H1 (cell line): ENCODE data around the gene PCDHGA1. TPM values are rescaled to one million over a fixed set of nuclear protein-coding genes. Genes with fewer than 3 reads are reported as not detected.
"Not testable (repeated sequence)": the region's sequence is repeated elsewhere in the genome, so short reads cannot be mapped to it uniquely, and the experiment has no call there.

Experiments
- CTCF ChIA-PET: fragments of 300-600 bp; sonication (Branson Sonifier 250); formaldehyde crosslinking; loops from one replicate; lab custom pipeline; 2021; ENCODE audit not compliant: partially characterized antibody; lab: Charles Lee
- POLR2A ChIA-PET: fragments of 300-600 bp; sonication (Branson Sonifier 250); formaldehyde crosslinking; loops from one replicate; lab custom pipeline; 2021; ENCODE audit warnings: inconsistent platforms; ENCODE audit not compliant: partially characterized antibody; lab: Charles Lee
- DNase-seq, 2 experiments: peaks; one replicate each; pipeline versions ENCODE4 v3.0.0 to v3.0.0-alpha.2; 2010 to 2022; ENCODE audit warnings: low spot score in 2 of 2, low read depth in 1 of 2, mixed read lengths in 1 of 2
- FAIRE-seq: peaks from 2 replicates; lab custom pipeline; 2011; peaks lifted over from hg19 to GRCh38; lab: Jason Lieb, UNC
- H2AFZ ChIP-seq: 2 replicates; pipeline ENCODE4 v1.8.1; 2012; ENCODE audit warnings: low read length, inconsistent platforms
- H2AK5ac ChIP-seq: 2 replicates; pipeline ENCODE4 v1.6.1; 2013; ENCODE audit warnings: low read depth, low read length
- H2BK120ac ChIP-seq: replicated peaks from 2 replicates; pipeline ENCODE3; 2013; ENCODE audit warnings: low read depth, low read length, inconsistent platforms
- H2BK12ac ChIP-seq: 2 replicates; pipeline ENCODE4 v1.6.1; 2013; ENCODE audit warnings: low read depth, low read length
- H2BK15ac ChIP-seq: 2 replicates; pipeline ENCODE4 v1.6.1; 2013; ENCODE audit warnings: low read length
- H2BK20ac ChIP-seq: 2 replicates; pipeline ENCODE4 v1.6.1; 2013; ENCODE audit warnings: low read length
- H2BK5ac ChIP-seq: 2 replicates; pipeline ENCODE4 v1.6.1; 2013; ENCODE audit warnings: low read depth, low read length
- H3K14ac ChIP-seq: 2 replicates; pipeline ENCODE4 v1.6.1; 2013; ENCODE audit warnings: inconsistent platforms; ENCODE audit not compliant: insufficient read length
- H3K18ac ChIP-seq: 2 replicates; pipeline ENCODE4 v1.6.1; 2013; ENCODE audit warnings: low read length; ENCODE audit errors: extremely low read depth
- H3K23ac ChIP-seq: 2 replicates; pipeline ENCODE4 v1.6.1; 2013; ENCODE audit warnings: inconsistent platforms; ENCODE audit not compliant: insufficient read length
- H3K23me2 ChIP-seq: 2 replicates; pipeline ENCODE4 v1.6.1; 2013; ENCODE audit warnings: low read depth, low read length
- H3K27ac ChIP-seq: 2 replicates; pipeline ENCODE4 v1.6.1; 2011; ENCODE audit warnings: low read depth, low read length, inconsistent platforms
- H3K27me3 ChIP-seq, 4 experiments: replicated peaks in 1 of 4; 1 replicate in 1 of 4; 2 replicates in 3 of 4; pipeline versions ENCODE4 v1.6.1 to v1.8.1; 2011 to 2013; ENCODE audit warnings: low read length in 3 of 4, mild to moderate bottlenecking in 3 of 4, inconsistent platforms in 2 of 4, mixed read lengths in 2 of 4, moderate library complexity in 1 of 4; ENCODE audit not compliant: control insufficient read depth in 3 of 4, insufficient read depth in 3 of 4; ENCODE audit errors: extremely low read depth in 1 of 4
- H3K36me3 ChIP-seq, 4 experiments: 2 replicates each; pipeline versions ENCODE4 v1.6.1 to v1.8.1; 2011 to 2013; ENCODE audit warnings: mild to moderate bottlenecking in 4 of 4, low read length in 3 of 4, moderate library complexity in 2 of 4, control low read depth in 1 of 4, inconsistent platforms in 1 of 4; ENCODE audit not compliant: insufficient read depth in 4 of 4, control insufficient read depth in 2 of 4
- H3K4ac ChIP-seq: replicated peaks from 2 replicates; pipeline ENCODE3; 2013; ENCODE audit warnings: low read length, low read depth, mixed read lengths, inconsistent platforms; ENCODE audit not compliant: insufficient read length
- H3K4me1 ChIP-seq, 4 experiments: replicated peaks in 1 of 4; 1 replicate in 1 of 4; 2 replicates in 3 of 4; pipeline versions ENCODE4 v1.6.1 to v1.8.1; 2011 to 2013; ENCODE audit warnings: low read length in 3 of 4, inconsistent platforms in 2 of 4, mixed read lengths in 1 of 4; ENCODE audit not compliant: insufficient read depth in 4 of 4, control insufficient read depth in 3 of 4
- H3K4me2 ChIP-seq, 2 experiments: 2 replicates each; pipeline versions ENCODE4 v1.6.1 to v1.8.1; 2011 to 2013; ENCODE audit warnings: low read depth in 2 of 2, low read length in 2 of 2, control low read depth in 1 of 2, inconsistent platforms in 1 of 2, mild to moderate bottlenecking in 1 of 2; ENCODE audit not compliant: insufficient read depth in 1 of 2
- H3K4me3 ChIP-seq, 4 experiments: fragments of 200-600, 300-600 bp in 1 of 4; sonication (generic), shearing (Covaris generic), sonication (Bioruptor Twin) in 1 of 4; 2 replicates each; pipeline versions ENCODE4 v1.5.1 to v1.8.1; 2011 to 2016; ENCODE audit warnings: low read length in 4 of 4, low read depth in 3 of 4, control low read depth in 2 of 4, inconsistent platforms in 2 of 4, mild to moderate bottlenecking in 2 of 4, mixed read lengths in 1 of 4, moderate library complexity in 1 of 4; ENCODE audit not compliant: insufficient read depth in 2 of 4; ENCODE audit errors: extremely low read depth in 1 of 4
- H3K56ac ChIP-seq: replicated peaks from 2 replicates; pipeline ENCODE3; 2013; ENCODE audit warnings: low read depth, mild to moderate bottlenecking, mixed read lengths, low read length, inconsistent platforms; ENCODE audit not compliant: insufficient read length
- H3K79me1 ChIP-seq: 2 replicates; pipeline ENCODE4 v1.6.1; 2013; ENCODE audit warnings: low read depth, low read length, control low read depth
- H3K79me2 ChIP-seq, 2 experiments: 2 replicates each; pipeline versions ENCODE4 v1.6.1 to v1.8.1; 2012 to 2013; ENCODE audit warnings: low read length in 2 of 2, mild to moderate bottlenecking in 2 of 2, inconsistent platforms in 1 of 2; ENCODE audit not compliant: insufficient read depth in 2 of 2, control insufficient read depth in 1 of 2
- H3K9ac ChIP-seq, 4 experiments: replicated peaks in 1 of 4; 1 replicate in 1 of 4; 2 replicates in 3 of 4; pipeline versions ENCODE4 v1.6.1 to v1.8.1; 2011 to 2013; ENCODE audit warnings: low read depth in 3 of 4, low read length in 3 of 4, control low read depth in 2 of 4, mild to moderate bottlenecking in 2 of 4, moderate library complexity in 2 of 4, inconsistent platforms in 1 of 4; ENCODE audit errors: extremely low read depth in 1 of 4
- H3K9me3 ChIP-seq, 2 experiments: 2 replicates each; pipeline versions ENCODE4 v1.6.1 to v1.8.1; 2012 to 2013; ENCODE audit warnings: mild to moderate bottlenecking in 2 of 2, moderate library complexity in 2 of 2, control low read depth in 1 of 2, inconsistent platforms in 1 of 2, low read depth in 1 of 2, low read length in 1 of 2, mixed read lengths in 1 of 2; ENCODE audit not compliant: insufficient read depth in 2 of 2
- H4K20me1 ChIP-seq, 2 experiments: replicated peaks in 1 of 2; 2 replicates each; pipeline versions ENCODE3 to v1.8.1; 2011 to 2013; ENCODE audit warnings: inconsistent platforms in 2 of 2, low read length in 2 of 2, mild to moderate bottlenecking in 1 of 2; ENCODE audit not compliant: insufficient read depth in 2 of 2, control insufficient read depth in 1 of 2
- H4K5ac ChIP-seq: 2 replicates; pipeline ENCODE4 v1.6.1; 2013; ENCODE audit warnings: low read length, low read depth, mixed read lengths, inconsistent platforms; ENCODE audit not compliant: insufficient read length
- H4K8ac ChIP-seq: 2 replicates; pipeline ENCODE4 v1.8.0; 2013; ENCODE audit warnings: mild to moderate bottlenecking, moderate library complexity, low read length, inconsistent platforms; ENCODE audit not compliant: insufficient read depth; ENCODE audit errors: extremely low read depth
- H4K91ac ChIP-seq: replicated peaks from 2 replicates; pipeline ENCODE3; 2013; ENCODE audit warnings: low read length, mixed read lengths, inconsistent platforms; ENCODE audit not compliant: insufficient read length
- WGBS, 2 experiments: shearing (Covaris generic) in 1 of 2; methylation state at CpG; one replicate each; pipeline versions ENCODE4 v1.1.6 to v1.1.7; 2013 to 2015; ENCODE audit warnings: low lambda C conversion rate in 2 of 2, mixed read lengths in 2 of 2, inconsistent platforms in 1 of 2, low coverage in 1 of 2, missing lambda C conversion rate in 1 of 2; ENCODE audit not compliant: insufficient replicate concordance in 2 of 2, insufficient coverage in 1 of 2, insufficient read length in 1 of 2; ENCODE audit errors: extremely low coverage in 1 of 2, missing lambda C conversion rate in 1 of 2; 5-methylcytosine and 5-hydroxymethylcytosine counted together
- polyA plus RNA-seq, 7 experiments: library from polyadenylated mRNA; depleted of rRNA in 3 of 7; stranded (reverse) in 5 of 7; unstranded in 2 of 7; fragments of >200 nt in 5 of 7; fragments of 200-250 nt in 2 of 7; gene quantifications; 1 replicate in 5 of 7; 2 replicates in 1 of 7; 4 replicates in 1 of 7; pipeline versions ENCODE4 v1.2.1 to v1.2.3, GENCODE V29; 2011 to 2013; ENCODE audit warnings: missing spikeins in 2 of 7, mixed read lengths in 2 of 7
- total RNA-seq: library from RNA; stranded (reverse); fragmentation: NEBNext Ultra II Directional; extraction: Animal tissue kit (Norgen Biotek cat#: 25700); gene quantifications from 2 replicates; pipeline ENCODE4 v1.2.1, GENCODE V29; 2021

Gene PCDHGA1
- total and polyA plus RNA-seq, 2 of the 8 experiments (the other 6 are each of a cell fraction or from before 2014, with no cell fraction given): 0.57 to 0.89 TPM

DNA sequence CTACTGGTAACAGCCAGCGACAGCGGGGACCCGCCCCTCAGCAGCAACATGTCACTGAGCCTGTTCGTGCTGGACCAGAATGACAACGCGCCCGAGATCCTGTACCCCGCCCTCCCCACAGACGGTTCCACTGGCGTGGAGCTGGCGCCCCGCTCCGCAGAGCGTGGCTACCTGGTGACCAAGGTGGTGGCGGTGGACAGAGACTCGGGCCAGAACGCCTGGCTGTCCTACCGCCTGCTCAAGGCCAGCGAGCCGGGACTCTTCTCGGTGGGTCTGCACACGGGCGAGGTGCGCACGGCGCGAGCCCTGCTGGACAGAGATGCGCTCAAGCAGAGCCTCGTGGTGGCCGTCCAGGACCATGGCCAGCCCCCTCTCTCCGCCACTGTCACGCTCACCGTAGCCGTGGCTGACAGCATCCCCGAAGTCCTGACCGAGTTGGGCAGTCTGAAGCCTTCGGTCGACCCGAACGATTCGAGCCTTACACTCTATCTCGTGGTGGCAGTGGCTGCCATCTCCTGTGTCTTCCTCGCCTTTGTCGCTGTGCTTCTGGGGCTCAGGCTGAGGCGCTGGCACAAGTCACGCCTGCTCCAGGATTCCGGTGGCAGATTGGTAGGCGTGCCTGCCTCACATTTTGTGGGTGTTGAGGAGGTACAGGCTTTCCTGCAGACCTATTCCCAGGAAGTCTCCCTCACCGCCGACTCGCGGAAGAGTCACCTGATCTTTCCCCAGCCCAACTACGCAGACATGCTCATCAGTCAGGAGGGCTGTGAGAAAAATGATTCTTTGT is 64.3 kb downstream of the PCDHGA1 start:
- H3K79me1 ChIP-seq, H4K91ac ChIP-seq, DNase-seq, H3K4me2 ChIP-seq, H3K27ac ChIP-seq, H2BK20ac ChIP-seq, H2BK5ac ChIP-seq, H2BK12ac ChIP-seq, H3K4me1 ChIP-seq, H3K18ac ChIP-seq, POLR2A ChIA-PET, H3K23ac ChIP-seq, H4K5ac ChIP-seq, FAIRE-seq, H3K79me2 ChIP-seq, H3K56ac ChIP-seq, H4K8ac ChIP-seq, H3K27me3 ChIP-seq, H4K20me1 ChIP-seq, H3K4ac ChIP-seq, H3K23me2 ChIP-seq, H2AK5ac ChIP-seq, H2AFZ ChIP-seq, H3K14ac ChIP-seq, H2BK120ac ChIP-seq, H3K9ac ChIP-seq, H2BK15ac ChIP-seq, H3K4me3 ChIP-seq: not testable (repeated sequence)
- H3K36me3 ChIP-seq: peaks cover 3 to 24% (median 11%) of the 10 kb centered on the region in 4 experiments; a peak in 7 of 8 replicates
- 97% methylated on average over 34 of the region's 53 CpGs; no CpG with 5 or more reads in 1 of the 2 experiments for WGBS, 2 experiments
- CTCF ChIA-PET: interaction anchor here (0.6 to 8.7 kb wide), 11 partner anchors 8 to 203 kb away, joined by 3 to 68 read pairs (median 4); partner anchors contain the start of genes PCDHB10, PCDHB15, PCDHGB4 and PCDHGB6
- peaks cover 55 to 61% of the 10 kb centered on the region in 2 experiments for H3K9me3 ChIP-seq
